ENCODE results near the gene AUNIP.
"Not testable (repeated sequence)": the region's sequence is repeated elsewhere in the genome, so short reads cannot be mapped to it uniquely, and the experiment has no call there.

AUNIP gene

GRCh38 chr1:25867210-25867991, 8.1 kb upstream of the AUNIP start:
- DNase-seq (ENCODE audit: low read depth in 2 of 3, low spot score in 1 of 3): no peak

GRCh38 chr1:25866288-25866687, 7.0 kb upstream of the AUNIP start:
- no peak for DNase-seq (ENCODE audit: low read depth in 2 of 3, low spot score in 1 of 3)

- no peak for DNase-seq (ENCODE audit: low read depth in 2 of 3, low spot score in 1 of 3)
Observed at GRCh38 chr1:25864434-25864833, 5.2 kb upstream of the AUNIP start.

GRCh38 chr1:25863486-25864262, 4.4 kb upstream of the AUNIP start:
- no peak for DNase-seq (ENCODE audit: low read depth in 2 of 3, low spot score in 1 of 3)

- DNase-seq (ENCODE audit: low read depth in 2 of 3, low spot score in 1 of 3): no peak
Observed at GRCh38 chr1:25862785-25863485, 3.7 kb upstream of the AUNIP start.

- DNase-seq (ENCODE audit: low read depth in 2 of 3, low spot score in 1 of 3): no peak
Observed at GRCh38 chr1:25861316-25862286, 2.3 kb upstream of the AUNIP start.

- DNase-seq (ENCODE audit: low read depth in 2 of 3, low spot score in 1 of 3): no peak
Observed at GRCh38 chr1:25858494-25858893, 763 bp downstream of the AUNIP start.

GRCh38 chr1:25856856-25857255, 2.4 kb downstream of the AUNIP start:
- DNase-seq (ENCODE audit: low read depth in 2 of 3, low spot score in 1 of 3): no peak

GRCh38 chr1:25854554-25854953, 4.7 kb downstream of the AUNIP start:
- DNase-seq (ENCODE audit: low read depth in 2 of 3, low spot score in 1 of 3): no peak

- no peak for DNase-seq (ENCODE audit: low read depth in 2 of 3, low spot score in 1 of 3)
Observed at GRCh38 chr1:25848531-25848930, 10.7 kb downstream of the AUNIP start.

- no peak for DNase-seq (ENCODE audit: low read depth in 2 of 3, low spot score in 1 of 3)
Observed at GRCh38 chr1:25847929-25848328, 11.3 kb downstream of the AUNIP start.

GRCh38 chr1:25845664-25846063, 13.6 kb downstream of the AUNIP start:
- no peak for DNase-seq (ENCODE audit: low read depth in 2 of 3, low spot score in 1 of 3)

GRCh38 chr1:25844536-25845337, 14.5 kb downstream of the AUNIP start:
- DNase-seq (ENCODE audit: low read depth in 2 of 3, low spot score in 1 of 3): no peak

GRCh38 chr1:25843483-25843882, 15.8 kb downstream of the AUNIP start:
- DNase-seq (ENCODE audit: low read depth in 2 of 3, low spot score in 1 of 3): no peak

- DNase-seq (ENCODE audit: low read depth in 2 of 3, low spot score in 1 of 3): not testable (repeated sequence)
Observed at GRCh38 chr1:25839808-25840207, 19.4 kb downstream of the AUNIP start.

- no peak for DNase-seq (ENCODE audit: low read depth in 2 of 3, low spot score in 1 of 3)
Observed at GRCh38 chr1:25837262-25837875, 21.9 kb downstream of the AUNIP start.

GRCh38 chr1:25836695-25837094, 22.6 kb downstream of the AUNIP start:
- no peak for DNase-seq (ENCODE audit: low read depth in 2 of 3, low spot score in 1 of 3)

GRCh38 chr1:25834894-25835293, 24.4 kb downstream of the AUNIP start:
- DNase-seq (ENCODE audit: low read depth in 2 of 3, low spot score in 1 of 3): no peak

GRCh38 chr1:25833158-25833557, 26.1 kb downstream of the AUNIP start:
- DNase-seq (ENCODE audit: low read depth in 2 of 3, low spot score in 1 of 3): no peak
